HepG2 (cell line): ENCODE results near the gene EHD1. TPM values are rescaled to one million over a fixed set of nuclear protein-coding genes. Genes with fewer than 3 reads are reported as not detected.
A peak's percentile ranks its signal among the peaks of the same experiment; 100 is the strongest.

Experiments
- ATRX ChIP-seq: sonication (generic); formaldehyde crosslinking; IDR thresholded peaks from 2 replicates; pipeline ENCODE4 v1.4.0; 2020; ENCODE audit warnings: missing genetic modification reagents, borderline replicate concordance
- BORCS8-MEF2B ChIP-seq: sonication (generic); formaldehyde crosslinking; IDR thresholded peaks from 2 replicates; pipeline ENCODE4 v1.8.0; 2022; ENCODE audit warnings: mild to moderate bottlenecking, missing genetic modification reagents
- EEA1 ChIP-seq: sonication (generic); formaldehyde crosslinking; IDR thresholded peaks from 2 replicates; pipeline ENCODE4 v1.5.1; 2020; ENCODE audit warnings: mild to moderate bottlenecking, missing genetic modification reagents, borderline replicate concordance
- EP300 ChIP-seq, 3 experiments: sonication (generic) in 1 of 3; formaldehyde crosslinking in 1 of 3; IDR thresholded peaks; 2 replicates each; pipeline versions ENCODE4 v1.5.1 to v1.6.1; 2011 to 2020; ENCODE audit warnings: low read depth in 2 of 3, low read length in 2 of 3, borderline replicate concordance in 1 of 3, improper control_type of control experiment in 1 of 3, mild to moderate bottlenecking in 1 of 3, missing genetic modification reagents in 1 of 3, moderate library complexity in 1 of 3
- FOXP1 ChIP-seq, 2 experiments: fragments of 450-650 bp in 1 of 2; IDR thresholded peaks; 2 replicates each; pipeline ENCODE4 v1.6.1; 2017 to 2018; ENCODE audit warnings: antibody characterized with exemption in 1 of 2
- LBX2 ChIP-seq: sonication (generic); formaldehyde crosslinking; IDR thresholded peaks from 2 replicates; pipeline ENCODE4 v1.5.0; 2020; ENCODE audit warnings: missing genetic modification reagents, mild to moderate bottlenecking, borderline replicate concordance
- MED13 ChIP-seq: sonication (generic); formaldehyde crosslinking; IDR thresholded peaks from 2 replicates; pipeline ENCODE4 v1.5.0; 2020; ENCODE audit warnings: missing genetic modification reagents
- MED8 ChIP-seq: sonication (generic); formaldehyde crosslinking; IDR thresholded peaks from 2 replicates; pipeline ENCODE4 v1.8.1; 2023; ENCODE audit warnings: mild to moderate bottlenecking, missing genetic modification reagents; ENCODE audit not compliant: insufficient replicate concordance
- MEIS1 ChIP-seq: sonication (generic); formaldehyde crosslinking; IDR thresholded peaks from 2 replicates; pipeline ENCODE4 v1.9.0; 2021; ENCODE audit warnings: mild to moderate bottlenecking, missing genetic modification reagents, moderate library complexity, borderline replicate concordance
- MXI1 ChIP-seq: IDR thresholded peaks from 3 replicates; pipeline ENCODE4 v1.6.1; 2012; ENCODE audit warnings: low read depth, low read length, inconsistent platforms, borderline replicate concordance
- NBN ChIP-seq: fragments of 450-650 bp; conservative IDR thresholded peaks from 2 replicates; pipeline ENCODE4 v1.6.1; 2017
- NCOA2 ChIP-seq: sonication (generic); formaldehyde crosslinking; IDR thresholded peaks from 2 replicates; pipeline ENCODE4 v1.8.0; 2022; ENCODE audit warnings: inconsistent platforms
- PRMT3 ChIP-seq: sonication (generic); formaldehyde crosslinking; IDR thresholded peaks from 2 replicates; pipeline ENCODE4 v1.8.1; 2022; ENCODE audit warnings: low read depth, mild to moderate bottlenecking, moderate library complexity, missing genetic modification reagents, borderline replicate concordance
- RAD21 ChIP-seq: fragments of 450-650 bp; formaldehyde crosslinking; IDR thresholded peaks from 2 replicates; pipeline ENCODE4 v1.5.0; 2020; ENCODE audit warnings: mild to moderate bottlenecking
- RARA ChIP-seq: IDR thresholded peaks from 2 replicates; pipeline ENCODE4 v1.6.1; 2016; ENCODE audit warnings: missing genetic modification reagents, missing compliant biosample characterization
- SOX6 ChIP-seq, 2 experiments: fragments of 450-650 bp in 1 of 2; sonication (generic) in 1 of 2; formaldehyde crosslinking in 1 of 2; IDR thresholded peaks; 2 replicates each; pipeline versions ENCODE4 v1.4.0 to v1.6.1; 2017 to 2020; ENCODE audit warnings: antibody characterized with exemption in 1 of 2, mild to moderate bottlenecking in 1 of 2, missing genetic modification reagents in 1 of 2
- TCF7 ChIP-seq: sonication (generic); IDR thresholded peaks from 2 replicates; pipeline ENCODE4 v1.6.1; 2016; ENCODE audit warnings: antibody characterized with exemption, low read depth
- TP53 ChIP-seq: sonication (generic); formaldehyde crosslinking; conservative IDR thresholded peaks from 2 replicates; pipeline ENCODE4 v1.4.0; 2020; ENCODE audit warnings: missing genetic modification reagents
- ZNF24 ChIP-seq: fragments of 450-650 bp; IDR thresholded peaks from 2 replicates; pipeline ENCODE4 v1.6.1; 2017; ENCODE audit warnings: antibody characterized with exemption, mild to moderate bottlenecking
- ZNF337 ChIP-seq: sonication (generic); formaldehyde crosslinking; IDR thresholded peaks from 2 replicates; pipeline ENCODE4 v1.5.1; 2020; ENCODE audit warnings: missing genetic modification reagents, low read depth, mild to moderate bottlenecking, borderline replicate concordance
- ZNF562 ChIP-seq: sonication (generic); formaldehyde crosslinking; IDR thresholded peaks from 2 replicates; pipeline ENCODE4 v1.8.0; 2022; ENCODE audit warnings: missing genetic modification reagents, borderline replicate concordance
- ZNF687 ChIP-seq: sonication (generic); formaldehyde crosslinking; IDR thresholded peaks from 2 replicates; pipeline ENCODE4 v1.5.1; 2020; ENCODE audit warnings: mild to moderate bottlenecking, missing genetic modification reagents, moderate library complexity
- ZNF704 ChIP-seq: sonication (generic); formaldehyde crosslinking; IDR thresholded peaks from 2 replicates; pipeline ENCODE4 v1.8.1; 2023; ENCODE audit warnings: mild to moderate bottlenecking, inconsistent platforms, moderate library complexity, missing genetic modification reagents, borderline replicate concordance
- polyA plus RNA-seq, 8 experiments: library from polyadenylated mRNA; depleted of rRNA in 3 of 8; stranded (reverse) in 7 of 8; unstranded in 1 of 8; fragments of >200 nt; fragmentation: Illumina TruSeq in 4 of 8; extraction: Trizol in 4 of 8; gene quantifications; 2 replicates each; pipeline versions ENCODE4 v1.2.1 to v1.2.3, GENCODE V29; 2011 to 2016; ENCODE audit warnings: low read depth in 4 of 8, missing spikeins in 1 of 8, mixed read lengths in 1 of 8; ENCODE audit not compliant: insufficient read depth in 1 of 8
- total RNA-seq, 5 experiments: library from RNA; depleted of rRNA; stranded (reverse); fragments of >200 nt; fragmentation: Illumina TruSeq; extraction: Trizol; gene quantifications; 2 replicates each; pipeline ENCODE4 v1.2.3, GENCODE V29; 2016; ENCODE audit warnings: low read depth in 1 of 5

Gene EHD1
- total and polyA plus RNA-seq, 2 of the 13 experiments (the other 11 are each of a cell fraction or from before 2014, with no cell fraction given), result 23.6 to 26.6 TPM

GRCh38 chr11:64870176-64870892 lies 8.1 kb downstream of the EHD1 start (continued):
- TF ChIP-seq ZNF687 (CRISPR knock-in tag), result peak; percentile 84
- peak; percentile 50; the same call in 1 of the 3 replicates for TF ChIP-seq MXI1
- TF ChIP-seq SOX6 (IDR thresholded peaks at IDR 0.05), result no peak
- peak; percentile 38; the same call in 1 of the 2 replicates for TF ChIP-seq SOX6 (CRISPR knock-in tag; IDR thresholded peaks at IDR 0.05)
- 0 out of 2 replicates have a peak, but pooled peaks have one; percentile 51 for TF ChIP-seq NCOA2 (CRISPR knock-in tag)
- no peak for TF ChIP-seq ZNF337 (CRISPR knock-in tag)
- no peak for TF ChIP-seq MED8 (CRISPR knock-in tag)
- TF ChIP-seq EP300 (IDR thresholded peaks at IDR 0.05; ENCODE audit: low read depth in 2 of 2, low read length in 2 of 2), result peak in 1 of 2 experiments; percentile 62; a peak in 1 of 4 replicates
- no peak for TF ChIP-seq EP300 (CRISPR knock-in tag; IDR thresholded peaks at IDR 0.05; ENCODE audit: borderline replicate concordance)
- no peak for TF ChIP-seq RAD21 (CRISPR knock-in tag)
- no peak for TF ChIP-seq ZNF562 (CRISPR knock-in tag)
- TF ChIP-seq TP53, result no peak
- TF ChIP-seq ZNF24, result no peak
- peak; percentile 35; the same call in 1 of the 2 replicates for TF ChIP-seq RARA (CRISPR knock-in tag)
- 0 out of 2 replicates have a peak, but pooled peaks have one; percentile 33 for TF ChIP-seq ZNF704 (CRISPR knock-in tag)
- TF ChIP-seq LBX2 (CRISPR knock-in tag), result no peak
- 0 out of 2 replicates have a peak, but pooled peaks have one; percentile 39 for TF ChIP-seq PRMT3 (CRISPR knock-in tag)
- TF ChIP-seq EEA1 (CRISPR knock-in tag), result no peak
- no peak for TF ChIP-seq MEIS1 (CRISPR knock-in tag)
- no peak; the same call in 1 of the 2 replicates for TF ChIP-seq MED13 (CRISPR knock-in tag)
- peak; percentile 33; the same call in 1 of the 2 replicates for TF ChIP-seq TCF7
- TF ChIP-seq FOXP1 (IDR thresholded peaks at IDR 0.05), result no peak
- TF ChIP-seq FOXP1 (CRISPR knock-in tag; IDR thresholded peaks at IDR 0.05), result no peak
- TF ChIP-seq ATRX (CRISPR knock-in tag), result no peak
- no peak for TF ChIP-seq NBN
- 0 out of 2 replicates have a peak, but pooled peaks have one; percentile 54 for TF ChIP-seq BORCS8-MEF2B
